Measurements from ENCODE around the gene DNASE1L3.

DNA sequence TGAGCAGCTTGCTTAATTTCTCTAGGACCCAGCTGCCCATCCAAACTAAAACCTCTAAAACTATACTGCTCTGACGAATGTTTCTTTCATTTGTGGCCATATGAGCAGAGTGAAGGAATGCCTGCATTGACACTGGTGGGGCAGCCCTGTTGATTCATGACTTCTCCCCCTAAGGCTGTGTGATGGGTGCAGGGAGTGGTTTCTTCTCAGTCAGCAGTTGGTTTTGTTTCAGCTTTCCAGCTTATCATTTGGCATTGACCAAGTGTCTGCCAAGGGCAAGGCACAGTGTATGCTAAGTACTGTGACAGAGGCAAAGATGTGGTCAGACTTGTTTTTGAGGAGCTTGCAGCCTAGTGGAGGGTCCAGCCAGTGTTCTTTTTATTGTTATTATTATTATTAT lies 31.6 kb upstream of the DNASE1L3 start:
- TF ChIP-seq EZH2 (IDR thresholded peaks at IDR 0.05; ENCODE audit: borderline replicate concordance, low read depth, low read length, severe bottlenecking) (no peak), CTCF (IDR thresholded peaks at IDR 0.05; ENCODE audit: extremely low read depth in 1 of 2, insufficient read depth in 1 of 2, low read depth in 1 of 2, low read length in 2 of 2) (no peak), POLR2A (IDR thresholded peaks at IDR 0.05; ENCODE audit: low read depth, low read length) (no peak), POLR2AphosphoS5 (IDR thresholded peaks at IDR 0.05; ENCODE audit: insufficient read depth, low read depth, low read length) (no peak), FOS (IDR thresholded peaks at IDR 0.05; ENCODE audit: borderline replicate concordance, insufficient read depth, low read length) (no peak), MYC (IDR thresholded peaks at IDR 0.05; ENCODE audit: low read depth, low read length) (no peak)

Data from endothelial cell of umbilical vein (primary cell).